ENCODE data around the gene EXOC6B.

The EXOC6B gene

DNA sequence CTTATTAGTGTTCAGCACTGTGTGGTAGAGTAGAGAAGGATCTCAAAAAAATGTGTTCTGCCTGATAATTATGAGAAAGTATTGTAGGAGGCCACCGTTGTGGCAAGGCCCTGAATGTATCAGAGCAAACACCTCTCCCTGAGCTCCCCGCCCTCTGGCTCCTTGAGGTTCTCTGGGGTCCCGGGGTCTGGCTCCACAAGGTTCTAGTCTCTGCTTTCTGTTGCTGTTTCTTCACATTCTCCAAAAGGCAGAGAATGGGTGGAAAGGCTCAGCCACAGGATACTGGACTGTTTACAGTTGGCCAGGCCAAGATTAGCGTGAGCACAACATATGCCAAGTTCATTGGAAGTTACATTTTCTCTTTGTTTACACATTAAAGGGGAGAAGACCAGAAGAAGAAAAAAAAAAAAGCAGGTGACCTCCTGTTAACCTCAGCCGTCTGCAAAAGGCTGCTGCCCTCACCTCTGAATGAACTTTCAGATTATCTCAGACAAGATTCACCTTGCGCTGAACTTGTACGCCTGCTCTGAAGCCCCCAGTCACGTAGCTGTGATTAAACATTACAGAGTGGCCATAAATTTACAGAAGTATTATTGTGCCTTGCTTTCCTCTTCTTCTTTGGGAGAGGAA lies 621.6 kb downstream of the EXOC6B start (continued):
- no peak for TF ChIP-seq ZFP3 (CRISPR knock-in tag; IDR thresholded peaks at IDR 0.05)
- TF ChIP-seq, protein P1, sequence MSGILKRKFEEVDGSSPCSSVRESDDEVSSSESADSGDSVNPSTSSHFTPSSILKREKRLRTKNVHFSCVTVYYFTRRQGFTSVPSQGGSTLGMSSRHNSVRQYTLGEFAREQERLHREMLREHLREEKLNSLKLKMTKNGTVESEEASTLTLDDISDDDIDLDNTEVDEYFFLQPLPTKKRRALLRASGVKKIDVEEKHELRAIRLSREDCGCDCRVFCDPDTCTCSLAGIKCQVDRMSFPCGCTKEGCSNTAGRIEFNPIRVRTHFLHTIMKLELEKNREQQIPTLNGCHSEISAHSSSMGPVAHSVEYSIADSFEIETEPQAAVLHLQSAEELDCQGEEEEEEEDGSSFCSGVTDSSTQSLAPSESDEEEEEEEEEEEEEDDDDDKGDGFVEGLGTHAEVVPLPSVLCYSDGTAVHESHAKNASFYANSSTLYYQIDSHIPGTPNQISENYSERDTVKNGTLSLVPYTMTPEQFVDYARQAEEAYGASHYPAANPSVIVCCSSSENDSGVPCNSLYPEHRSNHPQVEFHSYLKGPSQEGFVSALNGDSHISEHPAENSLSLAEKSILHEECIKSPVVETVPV (CRISPR knock-in tag; IDR thresholded peaks at IDR 0.05): no peak; the same call in 1 of the 2 replicates
- TF ChIP-seq ZNF70 (CRISPR knock-in tag; IDR thresholded peaks at IDR 0.05): peak; percentile 61; the same call in 1 of the 2 replicates
- no peak for TF ChIP-seq BACH2 (CRISPR knock-in tag; IDR thresholded peaks at IDR 0.05; ENCODE audit: borderline replicate concordance)

DNA sequence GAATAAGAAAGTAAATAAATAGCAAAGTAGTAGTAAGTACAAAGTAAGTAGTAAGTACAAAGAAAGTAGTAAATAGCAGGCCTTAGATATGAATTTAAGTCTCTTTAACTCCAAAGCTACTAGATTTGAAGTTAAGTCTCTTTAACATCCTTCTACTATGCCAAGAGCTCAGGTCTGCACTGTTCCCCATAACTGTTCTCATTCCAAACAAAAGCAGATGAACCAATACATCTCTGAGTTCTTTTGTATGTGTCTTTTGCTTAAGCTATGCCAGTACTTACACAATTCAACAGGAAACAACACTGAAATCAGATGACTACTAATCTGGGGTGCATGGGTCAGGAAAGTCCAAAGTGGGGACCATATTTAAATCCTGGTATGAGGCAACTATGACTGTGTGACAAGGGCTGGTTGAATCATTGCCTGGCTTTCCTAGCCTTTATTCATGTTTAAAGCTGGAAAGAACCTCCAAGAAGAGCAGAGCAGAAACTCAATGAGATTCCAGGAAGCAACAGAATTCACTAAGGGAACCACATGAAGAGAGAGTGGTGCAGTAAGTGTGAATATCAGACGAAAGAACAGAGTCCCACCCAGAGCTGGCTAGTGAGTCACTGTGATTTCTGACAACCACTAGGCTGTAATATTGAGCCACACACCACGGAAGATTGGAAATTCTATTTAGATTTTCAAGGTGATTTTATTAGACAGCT lies 627.1 kb downstream of the EXOC6B start:
- no peak for TF ChIP-seq PPARA (CRISPR knock-in tag; IDR thresholded peaks at IDR 0.05; ENCODE audit: borderline replicate concordance)
- no peak for TF ChIP-seq OSR1 (CRISPR knock-in tag; IDR thresholded peaks at IDR 0.05)
- TF ChIP-seq CSDC2 (CRISPR knock-in tag; IDR thresholded peaks at IDR 0.05): no peak
- TF ChIP-seq, protein P2, sequence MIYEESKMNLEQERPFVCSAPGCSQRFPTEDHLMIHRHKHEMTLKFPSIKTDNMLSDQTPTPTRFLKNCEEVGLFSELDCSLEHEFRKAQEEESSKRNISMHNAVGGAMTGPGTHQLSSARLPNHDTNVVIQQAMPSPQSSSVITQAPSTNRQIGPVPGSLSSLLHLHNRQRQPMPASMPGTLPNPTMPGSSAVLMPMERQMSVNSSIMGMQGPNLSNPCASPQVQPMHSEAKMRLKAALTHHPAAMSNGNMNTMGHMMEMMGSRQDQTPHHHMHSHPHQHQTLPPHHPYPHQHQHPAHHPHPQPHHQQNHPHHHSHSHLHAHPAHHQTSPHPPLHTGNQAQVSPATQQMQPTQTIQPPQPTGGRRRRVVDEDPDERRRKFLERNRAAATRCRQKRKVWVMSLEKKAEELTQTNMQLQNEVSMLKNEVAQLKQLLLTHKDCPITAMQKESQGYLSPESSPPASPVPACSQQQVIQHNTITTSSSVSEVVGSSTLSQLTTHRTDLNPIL (CRISPR knock-in tag; IDR thresholded peaks at IDR 0.05; ENCODE audit: low read depth): no peak
- TF ChIP-seq ZNF70 (CRISPR knock-in tag; IDR thresholded peaks at IDR 0.05): no peak
- TF ChIP-seq ESRRG (CRISPR knock-in tag; IDR thresholded peaks at IDR 0.05): no peak
- TF ChIP-seq RARB (CRISPR knock-in tag; IDR thresholded peaks at IDR 0.05): no peak
- no peak for TF ChIP-seq TCF4 (CRISPR knock-in tag; IDR thresholded peaks at IDR 0.05; ENCODE audit: borderline replicate concordance)
- TF ChIP-seq, protein P1 (CRISPR knock-in tag; IDR thresholded peaks at IDR 0.05): no peak
- ATAC-seq: peak; percentile 58

DNA sequence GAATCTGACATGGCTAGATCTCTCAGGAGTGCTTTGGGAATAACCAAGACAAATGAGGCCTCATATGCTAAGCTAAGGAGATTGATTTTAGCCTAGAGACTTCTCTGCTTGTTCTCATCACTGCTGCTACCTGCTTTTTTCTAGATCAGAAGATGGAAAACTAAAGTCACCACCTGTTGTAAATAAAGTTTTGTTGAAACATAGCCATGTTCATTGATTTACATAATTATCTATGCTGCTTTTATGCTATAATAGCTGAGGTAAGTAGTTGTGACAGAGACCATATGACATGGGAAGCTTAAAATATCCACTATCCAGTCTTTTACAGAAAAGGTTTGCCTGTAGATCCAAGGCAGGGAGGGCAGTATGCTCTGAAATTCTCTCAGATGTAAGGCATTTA lies 632.1 kb downstream of the EXOC6B start:
- no peak for TF ChIP-seq RARB (CRISPR knock-in tag; IDR thresholded peaks at IDR 0.05)
- TF ChIP-seq SNAI2 (CRISPR knock-in tag; IDR thresholded peaks at IDR 0.05): no peak
- no peak for TF ChIP-seq PPARA (CRISPR knock-in tag; IDR thresholded peaks at IDR 0.05; ENCODE audit: borderline replicate concordance)
- TF ChIP-seq, protein P3, sequence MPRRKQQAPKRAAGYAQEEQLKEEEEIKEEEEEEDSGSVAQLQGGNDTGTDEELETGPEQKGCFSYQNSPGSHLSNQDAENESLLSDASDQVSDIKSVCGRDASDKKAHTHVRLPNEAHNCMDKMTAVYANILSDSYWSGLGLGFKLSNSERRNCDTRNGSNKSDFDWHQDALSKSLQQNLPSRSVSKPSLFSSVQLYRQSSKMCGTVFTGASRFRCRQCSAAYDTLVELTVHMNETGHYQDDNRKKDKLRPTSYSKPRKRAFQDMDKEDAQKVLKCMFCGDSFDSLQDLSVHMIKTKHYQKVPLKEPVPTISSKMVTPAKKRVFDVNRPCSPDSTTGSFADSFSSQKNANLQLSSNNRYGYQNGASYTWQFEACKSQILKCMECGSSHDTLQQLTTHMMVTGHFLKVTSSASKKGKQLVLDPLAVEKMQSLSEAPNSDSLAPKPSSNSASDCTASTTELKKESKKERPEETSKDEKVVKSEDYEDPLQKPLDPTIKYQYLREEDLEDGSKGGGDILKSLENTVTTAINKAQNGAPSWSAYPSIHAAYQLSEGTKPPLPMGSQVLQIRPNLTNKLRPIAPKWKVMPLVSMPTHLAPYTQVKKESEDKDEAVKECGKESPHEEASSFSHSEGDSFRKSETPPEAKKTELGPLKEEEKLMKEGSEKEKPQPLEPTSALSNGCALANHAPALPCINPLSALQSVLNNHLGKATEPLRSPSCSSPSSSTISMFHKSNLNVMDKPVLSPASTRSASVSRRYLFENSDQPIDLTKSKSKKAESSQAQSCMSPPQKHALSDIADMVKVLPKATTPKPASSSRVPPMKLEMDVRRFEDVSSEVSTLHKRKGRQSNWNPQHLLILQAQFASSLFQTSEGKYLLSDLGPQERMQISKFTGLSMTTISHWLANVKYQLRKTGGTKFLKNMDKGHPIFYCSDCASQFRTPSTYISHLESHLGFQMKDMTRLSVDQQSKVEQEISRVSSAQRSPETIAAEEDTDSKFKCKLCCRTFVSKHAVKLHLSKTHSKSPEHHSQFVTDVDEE (CRISPR knock-in tag; IDR thresholded peaks at IDR 0.05): no peak
- no peak for TF ChIP-seq TOX (CRISPR knock-in tag; IDR thresholded peaks at IDR 0.05; ENCODE audit: borderline replicate concordance)
- TF ChIP-seq, protein P4, sequence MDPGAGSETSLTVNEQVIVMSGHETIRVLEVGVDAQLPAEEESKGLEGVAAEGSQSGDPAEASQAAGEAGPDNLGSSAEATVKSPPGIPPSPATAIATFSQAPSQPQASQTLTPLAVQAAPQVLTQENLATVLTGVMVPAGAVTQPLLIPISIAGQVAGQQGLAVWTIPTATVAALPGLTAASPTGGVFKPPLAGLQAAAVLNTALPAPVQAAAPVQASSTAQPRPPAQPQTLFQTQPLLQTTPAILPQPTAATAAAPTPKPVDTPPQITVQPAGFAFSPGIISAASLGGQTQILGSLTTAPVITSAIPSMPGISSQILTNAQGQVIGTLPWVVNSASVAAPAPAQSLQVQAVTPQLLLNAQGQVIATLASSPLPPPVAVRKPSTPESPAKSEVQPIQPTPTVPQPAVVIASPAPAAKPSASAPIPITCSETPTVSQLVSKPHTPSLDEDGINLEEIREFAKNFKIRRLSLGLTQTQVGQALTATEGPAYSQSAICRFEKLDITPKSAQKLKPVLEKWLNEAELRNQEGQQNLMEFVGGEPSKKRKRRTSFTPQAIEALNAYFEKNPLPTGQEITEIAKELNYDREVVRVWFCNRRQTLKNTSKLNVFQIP (CRISPR knock-in tag; IDR thresholded peaks at IDR 0.05; ENCODE audit: borderline replicate concordance, low read depth): no peak
- TF ChIP-seq ESRRG (CRISPR knock-in tag; IDR thresholded peaks at IDR 0.05): no peak
- TF ChIP-seq, protein P1 (CRISPR knock-in tag; IDR thresholded peaks at IDR 0.05): no peak
- no peak for TF ChIP-seq ZFP30 (CRISPR knock-in tag; IDR thresholded peaks at IDR 0.05)
- no peak for TF ChIP-seq CSDC2 (CRISPR knock-in tag; IDR thresholded peaks at IDR 0.05)
- no peak for TF ChIP-seq OSR1 (CRISPR knock-in tag; IDR thresholded peaks at IDR 0.05)
- TF ChIP-seq ZFP3 (CRISPR knock-in tag; IDR thresholded peaks at IDR 0.05): no peak
- TF ChIP-seq, protein P5, sequence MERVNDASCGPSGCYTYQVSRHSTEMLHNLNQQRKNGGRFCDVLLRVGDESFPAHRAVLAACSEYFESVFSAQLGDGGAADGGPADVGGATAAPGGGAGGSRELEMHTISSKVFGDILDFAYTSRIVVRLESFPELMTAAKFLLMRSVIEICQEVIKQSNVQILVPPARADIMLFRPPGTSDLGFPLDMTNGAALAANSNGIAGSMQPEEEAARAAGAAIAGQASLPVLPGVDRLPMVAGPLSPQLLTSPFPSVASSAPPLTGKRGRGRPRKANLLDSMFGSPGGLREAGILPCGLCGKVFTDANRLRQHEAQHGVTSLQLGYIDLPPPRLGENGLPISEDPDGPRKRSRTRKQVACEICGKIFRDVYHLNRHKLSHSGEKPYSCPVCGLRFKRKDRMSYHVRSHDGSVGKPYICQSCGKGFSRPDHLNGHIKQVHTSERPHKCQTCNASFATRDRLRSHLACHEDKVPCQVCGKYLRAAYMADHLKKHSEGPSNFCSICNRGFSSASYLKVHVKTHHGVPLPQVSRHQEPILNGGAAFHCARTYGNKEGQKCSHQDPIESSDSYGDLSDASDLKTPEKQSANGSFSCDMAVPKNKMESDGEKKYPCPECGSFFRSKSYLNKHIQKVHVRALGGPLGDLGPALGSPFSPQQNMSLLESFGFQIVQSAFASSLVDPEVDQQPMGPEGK (CRISPR knock-in tag; IDR thresholded peaks at IDR 0.05; ENCODE audit: borderline replicate concordance): no peak
- no peak for TF ChIP-seq GLIS3 (CRISPR knock-in tag; IDR thresholded peaks at IDR 0.05)
- TF ChIP-seq BACH2 (CRISPR knock-in tag; IDR thresholded peaks at IDR 0.05; ENCODE audit: borderline replicate concordance): no peak
- TF ChIP-seq ZNF565 (CRISPR knock-in tag; conservative IDR thresholded peaks at IDR 0.05; ENCODE audit: low read depth): no peak
- TF ChIP-seq ISL1 (CRISPR knock-in tag; IDR thresholded peaks at IDR 0.05): no peak
- TF ChIP-seq ARNTL (CRISPR knock-in tag; IDR thresholded peaks at IDR 0.05; ENCODE audit: borderline replicate concordance, low read depth): no peak
- no peak for TF ChIP-seq ZNF8 (CRISPR knock-in tag; IDR thresholded peaks at IDR 0.05)
- ATAC-seq: no peak

Measured in SK-N-SH treated with all-trans-retinoic acid at 6 μM for 48 hours (cell line).